Fibroblast of lung (primary cell): ENCODE data around the gene DNM3. TPM values are rescaled to one million over a fixed set of nuclear protein-coding genes. Genes with fewer than 3 reads are reported as not detected.

Experiments used
- DNase-seq, 2 donors: peaks; one replicate each; pipeline versions ENCODE4 v3.0.0 to v3.0.0-alpha.2; 2010; ENCODE audit warnings: low read depth in 2 of 2
- H2AFZ ChIP-seq: 2 replicates; pipeline ENCODE4 v1.5.1; 2012; ENCODE audit warnings: low read length, control low read depth, inconsistent platforms
- H3K27ac ChIP-seq: 2 replicates; pipeline ENCODE4 v1.5.1; 2011; ENCODE audit warnings: low read length, control low read depth; ENCODE audit not compliant: insufficient read depth
- H3K27me3 ChIP-seq: 2 replicates; pipeline ENCODE4 v1.5.1; 2011; ENCODE audit warnings: mild to moderate bottlenecking, low read length; ENCODE audit not compliant: control insufficient read depth, insufficient read depth
- H3K36me3 ChIP-seq: 2 replicates; pipeline ENCODE4 v1.5.1; 2011; ENCODE audit warnings: low read length; ENCODE audit not compliant: control insufficient read depth, insufficient read depth
- H3K4me1 ChIP-seq: 2 replicates; pipeline ENCODE4 v1.5.1; 2011; ENCODE audit warnings: low read length; ENCODE audit not compliant: control insufficient read depth, insufficient read depth; ENCODE audit errors: extremely low read depth
- H3K4me2 ChIP-seq: 2 replicates; pipeline ENCODE4 v1.5.1; 2011; ENCODE audit warnings: low read length, control low read depth; ENCODE audit not compliant: insufficient read depth; ENCODE audit errors: extremely low read depth
- H3K4me3 ChIP-seq, 4 experiments: fragments of 200-600 bp in 1 of 4; sonication (generic) in 1 of 4; replicated peaks in 1 of 4; 2 replicates each; pipeline ENCODE4 v1.5.1; 2011 to 2016; ENCODE audit warnings: low read length in 4 of 4, low read depth in 3 of 4, mild to moderate bottlenecking in 3 of 4, control low read depth in 2 of 4, inconsistent platforms in 1 of 4, mixed read lengths in 1 of 4; ENCODE audit not compliant: insufficient read depth in 1 of 4; ENCODE audit errors: control extremely low read depth in 1 of 4
- H3K79me2 ChIP-seq: 2 replicates; pipeline ENCODE4 v1.5.1; 2012; ENCODE audit warnings: mild to moderate bottlenecking, low read length, inconsistent platforms; ENCODE audit not compliant: control insufficient read depth, insufficient read depth
- H3K9ac ChIP-seq: 2 replicates; pipeline ENCODE4 v1.5.1; 2011; ENCODE audit warnings: mild to moderate bottlenecking, low read length, control low read depth; ENCODE audit not compliant: insufficient read depth
- H3K9me3 ChIP-seq: 2 replicates; pipeline ENCODE4 v1.5.1; 2012; ENCODE audit warnings: low read depth, low read length; ENCODE audit not compliant: control insufficient read depth, insufficient read depth
- H4K20me1 ChIP-seq: 2 replicates; pipeline ENCODE4 v1.5.1; 2011; ENCODE audit warnings: low read length; ENCODE audit not compliant: control insufficient read depth, insufficient read depth; ENCODE audit errors: extremely low read depth
- EZH2 ChIP-seq: IDR thresholded peaks from 2 replicates; pipeline ENCODE4 v1.5.1; 2012; ENCODE audit warnings: low read length, control low read depth, mild to moderate bottlenecking; ENCODE audit errors: missing control alignments
- polyA plus RNA-seq, 2 donors: library from polyadenylated mRNA; depleted of rRNA in 1 of 2; stranded (reverse) in 1 of 2; unstranded in 1 of 2; fragments of >200 nt; gene quantifications; 2 replicates each; pipeline ENCODE4 v1.2.1, GENCODE V29; 2011 to 2012; ENCODE audit warnings: missing spikeins in 1 of 2
- total RNA-seq: library from RNA; depleted of rRNA; stranded (reverse); fragments of >200 nt; gene quantifications from 2 replicates; pipeline ENCODE4 v1.2.1, GENCODE V29; 2014
- TF ChIP-seq, protein P1 (sequence below), 2 donors: IDR thresholded peaks in 1 of 2; conservative IDR thresholded peaks in 1 of 2; 1 replicate in 1 of 2; 2 replicates in 1 of 2; pipeline ENCODE4 v1.5.1; 2011 to 2012; ENCODE audit warnings: low read length in 2 of 2, control low read depth in 1 of 2, inconsistent platforms in 1 of 2, low read depth in 1 of 2, mild to moderate bottlenecking in 1 of 2

DNM3 gene
- total and polyA plus RNA-seq, 2 donors (not counting 1 experiment from before 2014, with no cell fraction given), result 1.6 to 3.6 TPM

DNA sequence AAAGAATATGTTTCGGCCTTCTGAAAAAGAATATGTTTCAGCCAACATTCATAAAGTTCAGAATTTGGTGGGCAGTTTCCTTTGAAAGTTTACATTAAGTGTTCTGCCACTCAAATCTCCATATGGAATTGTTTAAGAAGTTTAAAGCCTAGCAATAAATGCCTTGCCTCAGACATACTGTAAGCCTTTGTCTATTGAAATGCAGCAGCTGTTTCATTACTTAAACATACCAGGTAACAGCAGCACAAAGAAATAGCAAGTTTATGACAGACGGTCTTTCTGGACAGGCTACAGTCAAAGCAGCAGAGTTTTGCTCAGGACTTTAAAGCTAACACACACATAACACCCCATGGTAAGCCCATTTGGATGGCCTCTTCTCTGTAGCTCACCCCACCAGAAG lies 540.6 kb downstream of the DNM3 start:
- TF ChIP-seq, protein P1, sequence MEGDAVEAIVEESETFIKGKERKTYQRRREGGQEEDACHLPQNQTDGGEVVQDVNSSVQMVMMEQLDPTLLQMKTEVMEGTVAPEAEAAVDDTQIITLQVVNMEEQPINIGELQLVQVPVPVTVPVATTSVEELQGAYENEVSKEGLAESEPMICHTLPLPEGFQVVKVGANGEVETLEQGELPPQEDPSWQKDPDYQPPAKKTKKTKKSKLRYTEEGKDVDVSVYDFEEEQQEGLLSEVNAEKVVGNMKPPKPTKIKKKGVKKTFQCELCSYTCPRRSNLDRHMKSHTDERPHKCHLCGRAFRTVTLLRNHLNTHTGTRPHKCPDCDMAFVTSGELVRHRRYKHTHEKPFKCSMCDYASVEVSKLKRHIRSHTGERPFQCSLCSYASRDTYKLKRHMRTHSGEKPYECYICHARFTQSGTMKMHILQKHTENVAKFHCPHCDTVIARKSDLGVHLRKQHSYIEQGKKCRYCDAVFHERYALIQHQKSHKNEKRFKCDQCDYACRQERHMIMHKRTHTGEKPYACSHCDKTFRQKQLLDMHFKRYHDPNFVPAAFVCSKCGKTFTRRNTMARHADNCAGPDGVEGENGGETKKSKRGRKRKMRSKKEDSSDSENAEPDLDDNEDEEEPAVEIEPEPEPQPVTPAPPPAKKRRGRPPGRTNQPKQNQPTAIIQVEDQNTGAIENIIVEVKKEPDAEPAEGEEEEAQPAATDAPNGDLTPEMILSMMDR (conservative IDR thresholded peaks at IDR 0.05 in 1 of 2, IDR thresholded peaks at IDR 0.05 in 1 of 2; ENCODE audit: low read depth in 1 of 2, low read length in 2 of 2), result no peak
- TF ChIP-seq EZH2, result no peak
- H3K4me3 ChIP-seq, result no peak overlapping the region
- no peak overlapping the region for H2AFZ ChIP-seq
- no peak overlapping the region for H3K9ac ChIP-seq
- H4K20me1 ChIP-seq, result no peaks in the 10 kb centered on the region
- DNase-seq, result peak in 1 of 2 donors; percentile 24
- no peaks in the 10 kb centered on the region for H3K9me3 ChIP-seq
- H3K4me2 ChIP-seq, result no peak overlapping the region
- H3K4me1 ChIP-seq, result peaks cover 8% of the 10 kb centered on the region
- H3K79me2 ChIP-seq, result no peaks in the 10 kb centered on the region
- H3K27me3 ChIP-seq, result no peaks in the 10 kb centered on the region
- H3K27ac ChIP-seq, result no peak overlapping the region
- H3K36me3 ChIP-seq, result no peaks in the 10 kb centered on the region

GRCh38 chr1:172382406-172382805 lies 541.1 kb downstream of the DNM3 start:
- Histone ChIP-seq H2AFZ (no peak overlapping the region), H3K9me3 (no peaks in the 10 kb centered on the region), H3K4me3 (no peak overlapping the region), H3K9ac (no peak overlapping the region), H3K4me2 (no peak overlapping the region), H3K79me2 (no peaks in the 10 kb centered on the region), H3K27ac (no peak overlapping the region), H3K4me1 (peaks cover 8% of the 10 kb centered on the region), H3K36me3 (no peaks in the 10 kb centered on the region), H4K20me1 (no peaks in the 10 kb centered on the region), H3K27me3 (no peaks in the 10 kb centered on the region)
- DNase-seq, result no peak
- TF ChIP-seq, protein P1 (conservative IDR thresholded peaks at IDR 0.05 in 1 of 2, IDR thresholded peaks at IDR 0.05 in 1 of 2; ENCODE audit: low read depth in 1 of 2, low read length in 2 of 2), result no peak
- no peak for TF ChIP-seq EZH2

GRCh38 chr1:172382990-172383389 lies 541.7 kb downstream of the DNM3 start:
- Histone ChIP-seq H3K27me3 (no peaks in the 10 kb centered on the region), H3K36me3 (no peaks in the 10 kb centered on the region), H2AFZ (no peak overlapping the region), H3K9ac (no peak overlapping the region), H3K4me2 (no peak overlapping the region), H3K79me2 (no peaks in the 10 kb centered on the region), H3K9me3 (no peaks in the 10 kb centered on the region), H3K27ac (no peak overlapping the region), H3K4me3 (no peak overlapping the region), H4K20me1 (no peaks in the 10 kb centered on the region), H3K4me1 (peaks cover 8% of the 10 kb centered on the region)
- TF ChIP-seq, protein P1 (conservative IDR thresholded peaks at IDR 0.05 in 1 of 2, IDR thresholded peaks at IDR 0.05 in 1 of 2; ENCODE audit: low read depth in 1 of 2, low read length in 2 of 2), result no peak
- TF ChIP-seq EZH2, result no peak
- no peak for DNase-seq
